HG03439 (cell line): ENCODE measurements around the gene PEX10.

Experiments used
- ATAC-seq: cut with Tn5 transposase; IDR thresholded peaks from one replicate; pipeline ENCODE4 v1.9.1; 2021; ENCODE audit warnings: mild to moderate bottlenecking, moderate library complexity; ENCODE audit not compliant: unreplicated experiment

Gene PEX10

GRCh38 chr1:2406451-2407041, 5.8 kb downstream of the PEX10 start:
- ATAC-seq, result no peak

GRCh38 chr1:2405588-2406295, 6.6 kb downstream of the PEX10 start:
- no peak for ATAC-seq

GRCh38 chr1:2404890-2405511, 7.4 kb downstream of the PEX10 start:
- ATAC-seq, result no peak

GRCh38 chr1:2404142-2404889, 8.0 kb downstream of the PEX10 start:
- no peak for ATAC-seq

GRCh38 chr1:2403273-2403672, 9.1 kb downstream of the PEX10 start:
- no peak for ATAC-seq

GRCh38 chr1:2402420-2402819, 9.9 kb downstream of the PEX10 start:
- no peak for ATAC-seq

- ATAC-seq, result no peak
These were observed 11.3 kb downstream of the PEX10 start for GRCh38 chr1:2400950-2401649.

- no peak for ATAC-seq
These were observed 11.8 kb downstream of the PEX10 start for GRCh38 chr1:2400576-2400909.

- no peak for ATAC-seq
These were observed 12.3 kb downstream of the PEX10 start for GRCh38 chr1:2399890-2400575.

GRCh38 chr1:2398871-2399270, 13.5 kb downstream of the PEX10 start:
- no peak for ATAC-seq

- ATAC-seq, result no peak
These were observed 15.2 kb downstream of the PEX10 start for GRCh38 chr1:2397007-2397679.

GRCh38 chr1:2396476-2396875, 15.9 kb downstream of the PEX10 start:
- ATAC-seq, result no peak

- no peak for ATAC-seq
These were observed 16.3 kb downstream of the PEX10 start for GRCh38 chr1:2396059-2396458.

GRCh38 chr1:2395245-2395644, 17.1 kb downstream of the PEX10 start:
- ATAC-seq, result no peak

- ATAC-seq, result no peak
These were observed 17.6 kb downstream of the PEX10 start for GRCh38 chr1:2394761-2395160.

GRCh38 chr1:2394220-2394619, 18.1 kb downstream of the PEX10 start:
- no peak for ATAC-seq

GRCh38 chr1:2393471-2393877, 18.9 kb downstream of the PEX10 start:
- no peak for ATAC-seq

- no peak for ATAC-seq
These were observed 19.7 kb downstream of the PEX10 start for GRCh38 chr1:2392686-2393085.

- ATAC-seq, result no peak
These were observed 20.3 kb downstream of the PEX10 start for GRCh38 chr1:2391931-2392509.
